Cardiac septum (tissue), 1 donor: ENCODE data around the gene ZNF76. TPM values are rescaled to one million over a fixed set of nuclear protein-coding genes. Genes with fewer than 3 reads are reported as not detected.
A peak's percentile ranks its signal among the peaks of the same experiment; 100 is the strongest.

Experiments
- DNase-seq: peaks from one replicate; pipeline ENCODE4 v3.0.0-alpha.2; 2020; ENCODE audit warnings: low spot score
- intact Hi-C: fragments of 100-400 bp; cut with DNase I; formaldehyde crosslinking; loops from one replicate; pipeline ENCODE4 v1.14.0; 2022
- total RNA-seq: library from RNA; stranded (reverse); fragmentation: NEBNext Ultra II Directional; extraction: Animal tissue kit (Norgen Biotek cat#: 25700); gene quantifications from one replicate; pipeline ENCODE4 v1.2.1, GENCODE V29; 2021
- donor health status: DM: no; HTN: no; CAD: no.

The ZNF76 gene
- total RNA-seq, 1 donor from 2014 or later: 39.9 TPM

DNA sequence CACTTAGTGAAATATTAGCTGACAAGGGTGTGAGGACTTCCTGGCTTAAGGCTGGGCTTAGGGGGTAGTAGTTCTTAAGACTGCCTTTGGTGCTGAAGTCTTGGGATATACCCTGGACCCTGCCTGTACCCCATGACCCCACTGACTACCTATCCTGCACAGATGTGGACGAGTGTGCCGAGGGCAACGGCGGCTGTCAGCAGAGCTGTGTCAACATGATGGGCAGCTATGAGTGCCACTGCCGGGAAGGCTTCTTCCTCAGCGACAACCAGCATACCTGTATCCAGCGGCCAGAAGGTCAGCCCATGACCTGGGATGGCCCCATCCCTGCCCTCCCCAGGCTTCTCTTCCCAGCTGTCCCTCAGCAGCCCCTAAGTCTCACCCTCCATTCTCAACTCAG is 28.0 kb upstream of the ZNF76 start:
- intact Hi-C loops: no loop called here
- no peak for DNase-seq

DNA sequence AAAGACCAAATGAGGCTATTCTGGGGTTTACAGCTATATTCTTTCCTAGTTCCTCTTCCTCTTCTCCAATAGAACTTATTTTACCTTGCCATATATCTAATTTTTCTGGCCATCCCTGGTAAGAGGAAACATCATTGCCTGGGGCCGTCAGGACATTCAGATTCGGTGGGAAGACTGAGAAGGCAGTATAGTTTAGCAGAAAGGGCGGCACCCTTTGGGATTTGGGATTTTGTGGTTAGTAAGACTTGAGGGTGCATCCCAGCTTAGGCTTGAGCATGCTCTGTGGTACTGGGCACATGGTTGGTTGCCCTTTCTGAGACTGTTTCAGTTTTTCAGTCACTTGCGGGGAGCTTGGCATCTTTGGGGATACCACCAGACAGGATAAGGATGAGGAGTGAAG is 24.6 kb upstream of the ZNF76 start:
- no peak for DNase-seq
- intact Hi-C loops: loop anchor here (5.0 kb wide), 1 partner anchor 248 kb away; no protein-coding TSS in a partner anchor

DNA sequence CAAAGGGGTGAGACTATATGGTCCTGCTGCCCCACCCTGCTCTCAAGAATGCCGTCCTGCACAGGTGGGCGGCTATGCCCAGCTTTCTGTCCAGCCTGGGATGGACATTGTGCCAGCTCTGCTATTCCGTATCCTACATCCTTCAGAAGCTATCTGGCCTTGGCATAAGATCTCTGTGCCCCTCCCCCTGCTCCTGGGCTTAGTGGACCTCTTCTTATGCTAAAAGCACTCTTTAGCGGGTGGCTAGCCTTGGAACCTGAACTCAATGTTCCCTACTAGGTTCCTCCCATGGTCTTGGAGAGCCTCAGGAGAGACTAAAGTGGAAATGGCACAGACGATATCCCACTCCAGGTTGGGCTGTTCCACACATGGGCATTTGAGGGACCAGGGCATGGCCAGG is 23.3 kb upstream of the ZNF76 start:
- no peak for DNase-seq
- intact Hi-C loops: loop anchor here (5.0 kb wide), 1 partner anchor 249 kb away; no protein-coding TSS in a partner anchor

DNA sequence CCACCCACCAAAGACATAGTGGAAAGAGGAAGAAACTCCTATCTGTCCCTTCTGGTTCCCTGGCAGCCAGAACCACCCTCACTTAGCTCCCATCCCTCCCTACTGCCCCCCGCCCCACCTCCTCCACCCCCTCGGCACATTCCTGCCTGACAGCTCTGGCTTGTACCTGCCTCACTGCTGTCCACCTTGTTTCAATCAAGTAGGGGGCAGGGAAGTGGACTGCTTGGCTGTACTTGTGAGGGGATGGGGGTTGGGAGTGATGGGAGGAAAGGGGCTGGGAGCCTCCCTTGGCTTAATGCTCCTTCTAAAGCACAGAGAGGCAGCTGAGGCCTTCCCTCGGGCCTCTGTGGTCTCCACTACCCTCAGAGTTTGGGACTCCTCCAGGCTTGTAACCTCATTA is 22.1 kb upstream of the ZNF76 start:
- DNase-seq: peak; percentile 46
- intact Hi-C loops: loop anchor here (5.0 kb wide), 1 partner anchor 250 kb away; no protein-coding TSS in a partner anchor

DNA sequence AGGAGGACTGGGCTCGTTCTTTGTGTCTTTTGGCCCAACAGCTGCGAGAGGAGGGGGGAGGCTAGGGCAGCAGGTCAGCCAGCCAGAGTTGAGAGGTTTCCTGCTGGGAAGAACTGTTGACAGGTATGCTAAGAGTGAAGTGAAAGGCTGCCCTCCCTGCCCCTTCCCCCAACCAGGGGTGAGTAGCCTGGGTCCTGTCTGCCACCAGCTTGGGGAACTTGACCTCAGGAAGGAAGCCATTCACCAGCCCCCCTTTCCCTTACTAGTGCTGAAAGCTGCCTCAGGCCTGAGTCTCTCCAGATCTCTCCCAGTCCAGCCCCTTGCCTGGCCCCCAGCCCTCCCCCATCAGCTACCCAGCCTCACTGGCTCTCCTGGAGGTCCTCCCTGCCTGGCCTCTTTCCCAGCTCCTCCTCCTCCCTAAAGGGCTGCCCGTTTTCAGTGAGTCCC is 20.7 kb upstream of the ZNF76 start:
- intact Hi-C loops: loop anchor here (1.0 to 5.0 kb wide), 2 partner anchors 53 to 252 kb away; no protein-coding TSS in a partner anchor
- DNase-seq: peak; percentile 88

DNA sequence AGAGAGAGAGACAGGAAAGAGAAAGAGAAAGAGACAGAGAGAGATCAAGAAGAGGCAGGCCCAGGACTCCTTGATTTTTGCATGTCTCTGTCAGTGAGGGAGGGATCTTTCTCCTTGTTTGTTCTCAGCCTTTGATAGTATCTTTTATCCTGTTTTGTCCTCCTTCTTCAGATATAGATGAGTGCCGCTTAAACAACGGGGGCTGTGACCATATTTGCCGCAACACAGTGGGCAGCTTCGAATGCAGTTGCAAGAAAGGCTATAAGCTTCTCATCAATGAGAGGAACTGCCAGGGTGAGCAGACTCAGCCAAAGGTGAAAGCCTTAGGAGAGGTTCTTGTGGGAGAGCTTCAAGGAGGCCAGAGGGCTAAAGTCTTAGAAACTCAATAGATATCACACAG is 20.0 kb upstream of the ZNF76 start:
- intact Hi-C loops: loop anchor here (5.0 kb wide), 1 partner anchor 252 kb away; no protein-coding TSS in a partner anchor
- no peak for DNase-seq

DNA sequence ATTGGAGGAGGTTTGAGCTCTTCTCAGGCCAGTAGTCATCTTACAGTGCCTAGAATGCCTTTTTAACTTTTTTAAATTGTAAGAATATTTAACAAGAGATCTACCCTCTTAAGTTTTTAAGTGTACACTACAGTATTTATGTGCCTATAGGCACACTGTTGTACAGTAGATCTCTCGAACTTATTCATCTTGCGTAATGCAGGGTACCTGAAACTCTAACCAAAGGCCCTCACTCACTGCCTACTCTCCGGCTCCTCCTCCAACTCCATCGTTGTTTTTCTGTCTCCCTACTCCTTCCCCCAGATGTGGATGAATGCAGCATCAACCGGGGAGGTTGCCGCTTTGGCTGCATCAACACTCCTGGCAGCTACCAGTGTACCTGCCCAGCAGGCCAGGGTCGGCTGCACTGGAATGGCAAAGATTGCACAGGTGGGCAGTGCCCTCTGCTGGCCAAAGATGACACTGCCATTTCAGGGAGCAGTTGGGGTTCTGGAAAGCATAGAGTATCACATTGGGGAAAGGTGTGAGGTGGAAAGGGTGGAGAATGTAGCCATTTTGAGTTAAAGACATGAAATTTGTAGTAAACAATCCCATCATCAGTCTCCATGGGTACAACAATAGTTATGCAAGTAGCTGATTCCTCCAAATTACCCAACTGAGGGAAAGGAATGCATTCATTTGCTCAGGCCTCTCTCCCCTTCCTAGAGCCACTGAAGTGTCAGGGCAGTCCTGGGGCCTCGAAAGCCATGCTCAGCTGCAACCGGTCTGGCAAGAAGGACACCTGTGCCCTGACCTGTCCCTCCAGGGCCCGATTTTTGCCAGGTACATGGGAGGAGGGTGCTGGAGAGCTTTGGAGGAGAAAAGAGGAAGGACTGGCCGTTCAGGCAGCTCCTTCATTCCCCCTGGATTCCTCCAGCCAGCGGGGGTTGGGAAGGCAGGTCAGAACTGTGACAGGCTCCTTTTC is 18.4 kb upstream of the ZNF76 start:
- intact Hi-C loops: loop anchor here (2.0 to 5.0 kb wide), 2 partner anchors 34 to 94 kb away; no protein-coding TSS in a partner anchor

DNA sequence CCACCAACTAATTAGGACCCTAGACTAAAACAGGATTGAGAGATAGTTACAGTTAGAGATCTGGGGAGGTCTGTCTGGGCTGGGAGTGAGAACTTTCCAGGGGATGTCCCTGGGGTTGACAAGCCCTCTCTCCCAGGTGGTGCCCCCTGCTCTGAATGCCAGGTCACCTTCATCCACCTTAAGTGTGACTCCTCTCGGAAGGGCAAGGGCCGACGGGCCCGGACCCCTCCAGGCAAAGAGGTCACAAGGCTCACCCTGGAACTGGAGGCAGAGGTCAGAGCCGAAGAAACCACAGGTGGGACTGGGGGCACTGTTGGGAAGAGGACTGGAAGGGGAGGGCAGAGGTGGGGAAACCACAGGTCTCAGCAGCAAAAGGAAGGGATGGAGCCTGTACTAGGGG is 17.0 kb upstream of the ZNF76 start:
- intact Hi-C loops: loop anchor here (5.0 kb wide), 1 partner anchor 35 kb away; no protein-coding TSS in a partner anchor
- no peak for DNase-seq

More for the DNA sequence above, 18.4 kb upstream of the ZNF76 start:
- peak; percentile 86 for DNase-seq

DNA sequence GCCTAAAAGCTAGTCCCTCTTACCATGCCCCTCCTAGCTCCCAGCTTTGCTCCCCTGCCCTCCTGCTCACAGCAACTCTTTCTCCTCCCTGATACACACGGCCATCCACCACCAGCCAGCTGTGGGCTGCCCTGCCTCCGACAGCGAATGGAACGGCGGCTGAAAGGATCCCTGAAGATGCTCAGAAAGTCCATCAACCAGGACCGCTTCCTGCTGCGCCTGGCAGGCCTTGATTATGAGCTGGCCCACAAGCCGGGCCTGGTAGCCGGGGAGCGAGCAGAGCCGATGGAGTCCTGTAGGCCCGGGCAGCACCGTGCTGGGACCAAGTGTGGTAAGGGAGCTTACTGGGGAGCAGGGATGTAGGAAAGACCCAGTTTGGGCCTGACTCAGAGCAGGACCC is 16.6 kb upstream of the ZNF76 start:
- intact Hi-C loops: loop anchor here (5.0 kb wide), 1 partner anchor 36 kb away; no protein-coding TSS in a partner anchor
- DNase-seq: no peak

DNA sequence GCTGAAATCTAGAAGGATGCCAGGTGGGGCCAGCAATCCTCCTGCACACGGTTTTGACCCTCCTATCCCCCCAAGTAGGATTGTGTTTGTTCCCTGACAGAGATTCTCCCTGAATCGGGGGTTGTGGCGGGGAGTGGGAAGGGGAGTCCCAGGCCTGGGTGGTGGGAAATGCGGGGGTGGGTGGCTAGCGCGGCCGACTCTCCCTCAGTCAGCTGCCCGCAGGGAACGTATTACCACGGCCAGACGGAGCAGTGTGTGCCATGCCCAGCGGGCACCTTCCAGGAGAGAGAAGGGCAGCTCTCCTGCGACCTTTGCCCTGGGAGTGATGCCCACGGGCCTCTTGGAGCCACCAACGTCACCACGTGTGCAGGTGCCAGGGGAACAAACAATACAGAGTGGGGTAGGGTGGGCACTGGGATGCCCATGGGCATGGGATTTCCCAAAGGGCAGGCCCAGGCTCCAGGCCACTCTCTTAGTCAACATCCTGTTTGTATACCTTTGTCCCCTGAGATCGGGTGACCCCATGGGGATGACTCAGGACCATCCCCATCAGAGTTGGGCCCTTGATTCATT is 16.1 kb upstream of the ZNF76 start:
- intact Hi-C loops: loop anchor here (5.0 kb wide), 1 partner anchor 36 kb away; no protein-coding TSS in a partner anchor
- no peak for DNase-seq

DNA sequence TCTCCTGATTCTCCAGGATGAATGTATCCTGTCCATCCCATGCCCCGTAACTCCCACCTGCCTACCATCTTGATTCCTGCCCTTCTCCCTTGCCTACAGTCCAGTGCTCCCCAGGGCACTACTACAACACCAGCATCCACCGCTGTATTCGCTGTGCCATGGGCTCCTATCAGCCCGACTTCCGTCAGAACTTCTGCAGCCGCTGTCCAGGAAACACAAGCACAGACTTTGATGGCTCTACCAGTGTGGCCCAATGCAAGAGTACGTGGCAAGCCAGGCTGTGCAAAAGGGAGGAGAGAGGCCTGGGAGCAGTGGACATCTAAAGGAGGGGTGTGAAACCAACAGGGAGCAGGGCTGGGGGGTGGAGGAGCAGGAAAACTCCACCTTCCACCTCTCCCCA is 15.0 kb upstream of the ZNF76 start:
- DNase-seq: no peak
- intact Hi-C loops: loop anchor here (5.0 kb wide), 1 partner anchor 37 kb away; no protein-coding TSS in a partner anchor

DNA sequence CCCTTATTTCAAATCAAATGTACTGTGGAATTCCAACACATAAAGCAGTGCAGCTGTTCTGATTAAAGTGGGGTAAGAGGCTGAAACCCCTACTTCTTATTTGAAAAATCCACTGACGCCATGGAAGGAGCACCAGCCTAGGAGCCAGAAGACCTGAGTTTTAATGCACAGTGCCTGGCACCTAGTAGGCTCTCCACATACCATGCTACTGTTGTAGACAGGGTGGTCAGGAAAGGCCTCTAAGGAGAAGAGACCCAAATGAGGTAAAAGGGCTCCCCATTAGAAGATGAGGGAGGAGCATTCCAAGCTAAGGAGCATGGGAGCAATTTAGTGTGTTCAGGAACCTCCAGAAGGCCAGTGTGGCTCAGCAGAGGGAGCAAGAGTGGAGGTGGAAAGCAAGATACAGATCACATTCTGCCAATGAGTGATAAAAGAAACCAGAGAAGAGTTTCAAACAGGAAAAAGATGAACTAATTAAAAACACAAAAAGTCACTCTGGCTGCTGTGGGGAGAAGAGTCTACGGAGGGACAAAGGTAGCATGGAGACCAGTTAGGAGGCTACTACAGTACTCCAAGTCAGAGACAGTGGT is 11.8 kb upstream of the ZNF76 start:
- intact Hi-C loops: no loop called here
- DNase-seq: no peak

DNA sequence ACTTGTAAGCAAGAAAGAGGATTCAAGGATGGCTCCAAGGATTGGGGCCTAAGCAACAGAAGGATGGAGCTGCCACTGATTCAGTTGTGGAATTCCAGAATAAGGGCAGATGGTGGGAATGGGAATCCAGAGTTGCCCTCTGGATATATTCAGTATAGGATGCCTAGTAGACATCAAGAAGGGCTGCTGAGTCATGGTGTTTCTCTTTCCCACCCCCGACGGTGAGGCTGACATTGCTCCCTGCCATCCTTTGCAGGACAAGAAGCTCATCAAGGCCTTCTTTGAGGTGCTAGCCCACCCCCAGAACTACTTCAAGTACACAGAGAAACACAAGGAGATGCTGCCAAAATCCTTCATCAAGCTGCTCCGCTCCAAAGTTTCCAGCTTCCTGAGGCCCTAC is 11.2 kb upstream of the ZNF76 start:
- intact Hi-C loops: no loop called here
- DNase-seq: no peak

DNA sequence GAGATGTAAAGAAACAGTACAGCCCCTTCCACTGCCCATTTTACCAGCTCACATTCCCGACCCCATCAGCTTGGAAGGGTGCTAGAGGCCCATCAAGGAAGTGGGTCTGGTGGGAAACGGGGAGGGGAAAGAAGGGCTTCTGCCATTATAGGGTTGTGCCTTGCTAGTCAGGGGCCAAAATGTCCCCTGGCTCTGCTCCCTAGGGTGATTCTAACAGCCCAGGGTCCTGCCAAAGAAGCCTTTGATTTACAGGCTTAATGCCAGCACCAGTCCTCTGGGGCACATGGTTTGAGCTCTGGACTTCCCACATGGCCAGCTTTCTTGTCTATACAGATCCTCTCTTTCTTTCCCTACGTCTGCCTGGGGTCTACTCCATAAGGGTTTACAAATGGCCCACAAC is 10.6 kb upstream of the ZNF76 start:
- DNase-seq: no peak
- intact Hi-C loops: no loop called here

DNA sequence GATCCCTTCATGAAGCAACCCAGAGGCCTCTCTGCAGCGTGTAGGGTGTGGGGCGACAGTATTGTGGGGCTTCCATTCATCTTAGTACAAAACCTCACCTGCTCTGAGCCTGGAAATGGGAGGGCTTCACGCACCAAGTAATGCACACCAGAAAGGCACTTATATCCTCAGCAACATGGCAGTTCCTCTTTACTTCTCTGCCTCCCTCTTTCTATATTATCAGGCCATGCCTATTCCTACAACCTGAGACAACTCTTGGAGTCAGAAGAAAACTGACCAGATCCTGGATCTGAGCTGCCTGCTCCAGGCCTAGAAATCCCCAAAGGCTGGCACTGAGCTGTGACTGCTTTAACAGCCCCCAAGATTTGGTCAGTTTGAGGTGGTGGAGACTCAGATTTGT is 7.6 kb upstream of the ZNF76 start:
- no peak for DNase-seq
- intact Hi-C loops: no loop called here

DNA sequence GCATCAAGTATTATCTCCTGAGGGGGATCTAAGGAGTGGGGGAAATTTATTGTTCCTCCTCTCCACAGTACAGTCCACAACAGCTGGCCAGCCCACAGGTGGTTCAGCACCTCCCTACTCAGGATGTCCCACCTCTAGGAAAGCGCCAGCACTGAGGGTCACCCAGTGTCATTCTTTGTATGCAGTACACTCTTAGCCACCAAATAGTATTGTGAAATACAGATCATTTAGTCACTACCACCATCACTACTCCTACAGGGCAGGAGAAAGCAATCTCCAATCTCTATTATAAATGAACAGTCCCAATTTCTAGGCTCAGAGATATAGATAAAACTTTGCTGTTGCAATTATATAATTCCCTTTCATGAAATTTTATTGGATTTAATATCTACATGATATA is 6.3 kb upstream of the ZNF76 start:
- no peak for DNase-seq
- intact Hi-C loops: no loop called here

DNA sequence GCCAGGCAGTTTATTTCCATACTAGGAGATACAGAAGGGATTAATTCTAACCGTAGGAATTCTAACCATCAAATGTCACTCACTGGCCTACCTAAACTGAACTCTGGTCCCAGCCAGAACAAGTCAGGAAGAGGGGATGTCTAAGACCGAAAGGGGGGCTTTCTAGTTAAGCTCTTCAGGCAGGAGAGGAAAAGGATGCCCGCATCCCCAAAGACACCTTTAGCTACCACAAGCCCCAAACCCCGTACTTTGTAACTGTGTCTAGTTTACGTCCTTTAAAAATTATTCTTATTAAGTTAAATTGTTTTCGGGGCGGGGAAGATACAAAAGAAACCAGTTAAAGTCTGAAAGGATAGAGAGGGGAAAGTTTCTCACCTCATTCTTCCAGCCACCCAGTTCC is 1.2 kb upstream of the ZNF76 start:
- no peak for DNase-seq
- intact Hi-C loops: no loop called here

DNA sequence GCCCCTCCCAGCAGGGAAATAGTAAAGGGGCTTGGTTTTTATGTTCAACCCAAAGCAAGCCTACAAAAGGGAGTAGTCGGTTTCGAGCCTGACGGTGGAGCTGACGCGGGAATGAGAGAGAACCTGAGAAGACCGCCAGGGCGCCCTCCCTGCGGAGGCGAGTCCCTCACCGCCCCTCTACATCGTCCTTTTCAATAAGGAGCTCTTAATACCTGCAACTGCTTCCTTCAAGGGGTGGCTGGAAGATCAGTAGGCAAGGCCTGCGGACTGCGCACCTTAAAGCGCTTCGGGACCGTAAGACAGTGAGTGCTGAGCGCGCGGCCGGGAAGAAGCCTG is 709 bp upstream of the ZNF76 start:
- intact Hi-C loops: no loop called here
- DNase-seq: no peak

DNA sequence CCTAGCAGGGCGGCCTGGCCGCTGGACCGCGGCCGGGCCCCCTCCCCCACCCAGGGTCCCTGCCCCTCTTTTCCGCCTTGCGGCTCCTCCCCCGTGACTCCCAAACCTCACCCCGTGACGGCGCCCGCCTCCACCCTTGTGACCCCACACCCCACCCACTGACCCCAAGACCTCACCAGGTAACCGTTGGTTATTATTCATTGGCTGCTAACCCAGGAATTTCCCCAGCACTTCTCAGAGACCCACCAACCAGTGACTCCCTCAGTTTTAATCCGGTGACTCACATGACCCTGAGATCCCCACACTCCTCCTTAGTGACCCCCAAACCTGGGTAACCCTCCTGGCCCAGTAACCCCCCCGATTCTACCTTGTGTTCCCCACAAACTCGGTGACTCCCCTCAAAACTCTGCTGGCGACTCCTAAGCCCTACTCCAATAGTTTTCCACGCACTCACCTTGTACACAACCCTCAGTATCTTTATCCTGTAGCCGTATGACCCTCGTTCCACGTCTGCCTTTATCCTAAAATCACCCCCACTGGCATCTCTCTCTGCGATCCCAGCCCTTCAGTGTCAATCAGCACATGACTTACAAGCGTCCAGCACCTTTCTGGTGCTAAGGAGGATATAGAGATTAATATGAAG is 534 bp downstream of the ZNF76 start:
- intact Hi-C loops: no loop called here
- DNase-seq: peak; percentile 81
